ENCODE measurements around the gene MTUS2. TPM values are rescaled to one million over a fixed set of nuclear protein-coding genes. Genes with fewer than 3 reads are reported as not detected.
A peak's percentile ranks its signal among the peaks of the same experiment; 100 is the strongest.

The MTUS2 gene
- total and polyA plus RNA-seq, 9 of the 15 experiments (the other 6 are each of a cell fraction or from before 2014, with no cell fraction given): 0.01 to 0.28 (median 0.06) TPM; not detected in 1

GRCh38 chr13:29454931-29455481 is 634.9 kb downstream of the MTUS2 start (continued):
- TF ChIP-seq FOXP4 (CRISPR knock-in tag; IDR thresholded peaks at IDR 0.05; ENCODE audit: borderline replicate concordance) (no peak), NR2C1 (IDR thresholded peaks at IDR 0.05) (no peak), NR2C1 (tag; IDR thresholded peaks at IDR 0.05) (peak; percentile 15; the same call in 1 of the 2 replicates), RREB1 (CRISPR knock-in tag; IDR thresholded peaks at IDR 0.05) (no peak), DPF2 (IDR thresholded peaks at IDR 0.05) (no peak), THRA (IDR thresholded peaks at IDR 0.05) (no peak), SNIP1 (IDR thresholded peaks at IDR 0.05; ENCODE audit: low read depth) (no peak), ZNF347 (CRISPR knock-in tag; IDR thresholded peaks at IDR 0.05; ENCODE audit: low read depth) (no peak), POLR3G (IDR thresholded peaks at IDR 0.05; ENCODE audit: extremely low read depth, insufficient read length, insufficient replicate concordance) (no peak), ZNF436 (CRISPR knock-in tag; IDR thresholded peaks at IDR 0.05) (no peak), CLOCK (CRISPR knock-in tag; IDR thresholded peaks at IDR 0.05; ENCODE audit: borderline replicate concordance) (no peak), ZNF830 (CRISPR knock-in tag; IDR thresholded peaks at IDR 0.05) (no peak), DNMT1 (IDR thresholded peaks at IDR 0.05) (no peak), ZFP91 (CRISPR knock-in tag; IDR thresholded peaks at IDR 0.05) (no peak)

Data from K562 (cell line).